A673 (cell line): ENCODE measurements around the gene DSCAM. TPM values are rescaled to one million over a fixed set of nuclear protein-coding genes. Genes with fewer than 3 reads are reported as not detected.

ENCODE experiments used
- BruUV-seq: library from RNA; stranded (reverse); fragments of 400-500 nt; replicated peaks from 2 replicates; lab custom pipeline; 2021; lab: Mats Ljungman, UMichigan
- CTCF ChIA-PET: fragments of 300-600 bp; sonication (Branson Sonifier 250); formaldehyde crosslinking; loops from one replicate; lab custom pipeline; 2022; ENCODE audit warnings: antibody characterized with exemption; lab: Charles Lee
- POLR2A ChIA-PET: fragments of 300-600 bp; sonication (Branson Sonifier 250); formaldehyde crosslinking; loops from one replicate; lab custom pipeline; 2022; ENCODE audit warnings: antibody characterized with exemption; ENCODE audit not compliant: low non-redundant PET; lab: Charles Lee
- DNase-seq: peaks from one replicate; pipeline ENCODE4 v3.0.0-alpha.2; 2015; ENCODE audit warnings: low spot score
- H3K27ac ChIP-seq: fragments of 200-600 bp; sonication (generic); 2 replicates; pipeline ENCODE4 v1.5.1; 2016; ENCODE audit warnings: mixed run types, low read depth, mild to moderate bottlenecking, mixed read lengths, antibody characterized with exemption, low read length; ENCODE audit not compliant: poor library complexity, severe bottlenecking
- H3K27me3 ChIP-seq: fragments of 200-600 bp; sonication (generic); replicated peaks from 2 replicates; pipeline ENCODE4 v1.6.1; 2017; ENCODE audit warnings: mixed run types, low read depth, mild to moderate bottlenecking, mixed read lengths, antibody characterized with exemption, low read length; ENCODE audit not compliant: insufficient read depth, poor library complexity
- H3K36me3 ChIP-seq: fragments of 200-600 bp; sonication (generic); 2 replicates; pipeline ENCODE4 v1.6.1; 2016; ENCODE audit warnings: mixed run types, mild to moderate bottlenecking, mixed read lengths, antibody characterized with exemption, low read length; ENCODE audit not compliant: insufficient read depth, poor library complexity, severe bottlenecking
- H3K4me1 ChIP-seq: fragments of 200-600 bp; sonication (generic); 2 replicates; pipeline ENCODE4 v1.6.1; 2017; ENCODE audit warnings: mixed run types, mild to moderate bottlenecking, mixed read lengths, antibody characterized with exemption, low read length; ENCODE audit not compliant: insufficient read depth, poor library complexity, severe bottlenecking
- H3K4me3 ChIP-seq: fragments of 200-600 bp; sonication (generic); 2 replicates; pipeline ENCODE4 v1.5.1; 2016; ENCODE audit warnings: low read depth, mixed run types, mild to moderate bottlenecking, mixed read lengths, low read length; ENCODE audit not compliant: poor library complexity, severe bottlenecking
- H3K9me3 ChIP-seq: fragments of 200-600 bp; sonication (generic); 2 replicates; pipeline ENCODE4 v1.6.1; 2016; ENCODE audit warnings: mixed run types, low read depth, mild to moderate bottlenecking, mixed read lengths, antibody characterized with exemption, low read length; ENCODE audit not compliant: poor library complexity, severe bottlenecking
- CTCF ChIP-seq: fragments of 300-800, 200-600 bp; sonication (generic); conservative IDR thresholded peaks from 2 replicates; pipeline ENCODE4 v1.5.1; 2017; ENCODE audit warnings: low read depth, mild to moderate bottlenecking, antibody characterized with exemption, low read length, moderate library complexity, mixed read lengths
- EZH2 ChIP-seq: fragments of 200-600 bp; sonication (generic); IDR thresholded peaks from 2 replicates; pipeline ENCODE4 v1.6.1; 2017; ENCODE audit warnings: borderline replicate concordance, low read depth, mild to moderate bottlenecking, mixed read lengths, antibody characterized with exemption, low read length; ENCODE audit not compliant: poor library complexity, severe bottlenecking
- intact Hi-C: fragments of 100-400 bp; cut with micrococcal nuclease; formaldehyde crosslinking; loops from one replicate; pipeline ENCODE4 v1.10.0; 2022; ENCODE audit not compliant: unreplicated experiment
- total RNA-seq: library from RNA; stranded (reverse); gene quantifications from 2 replicates; pipeline ENCODE4 v1.2.3, GENCODE V29; 2021

The DSCAM gene
- total RNA-seq, 1 experiment from 2014 or later, result not detected

GRCh38 chr21:40564318-40564717 lies 282.6 kb downstream of the DSCAM start:
- Histone ChIP-seq H3K27me3 (no peaks in the 10 kb centered on the region), H3K27ac (no peak overlapping the region), H3K4me3 (no peak overlapping the region), H3K4me1 (no peaks in the 10 kb centered on the region), H3K9me3 (peaks cover 15% of the 10 kb centered on the region), H3K36me3 (no peaks in the 10 kb centered on the region)
- no peak for DNase-seq
- intact Hi-C loops, result no loop called here
- ChIA-PET CTCF (no interaction called here), POLR2A (no interaction called here)
- no peak for TF ChIP-seq CTCF
- TF ChIP-seq EZH2, result no peak
- no TSS peak for BruUV-seq

- intact Hi-C loops, result no loop called here
- Histone ChIP-seq H3K4me1 (no peaks in the 10 kb centered on the region), H3K4me3 (no peak overlapping the region), H3K27me3 (no peaks in the 10 kb centered on the region), H3K36me3 (no peaks in the 10 kb centered on the region), H3K9me3 (peaks cover 17% of the 10 kb centered on the region), H3K27ac (no peak overlapping the region)
- ChIA-PET POLR2A (no interaction called here), CTCF (no interaction called here)
- DNase-seq, result no peak
- TF ChIP-seq EZH2 (no peak), CTCF (no peak)
- BruUV-seq, result no TSS peak
Measured at GRCh38 chr21:40563900-40564299, 283.1 kb downstream of the DSCAM start.

GRCh38 chr21:40562242-40563002 lies 284.5 kb downstream of the DSCAM start:
- ChIA-PET CTCF (no interaction called here), POLR2A (no interaction called here)
- DNase-seq, result no peak
- no peak overlapping the region for H3K4me3 ChIP-seq
- no peaks in the 10 kb centered on the region for H3K36me3 ChIP-seq
- TF ChIP-seq EZH2, result no peak
- TF ChIP-seq CTCF, result no peak
- H3K27ac ChIP-seq, result no peak overlapping the region
- BruUV-seq, result no TSS peak
- no peaks in the 10 kb centered on the region for H3K27me3 ChIP-seq
- intact Hi-C loops, result no loop called here
- no peaks in the 10 kb centered on the region for H3K4me1 ChIP-seq
- peaks cover 21% of the 10 kb centered on the region for H3K9me3 ChIP-seq
